Ovary (tissue), 9 donors: ENCODE measurements around the gene PRR16. TPM values are rescaled to one million over a fixed set of nuclear protein-coding genes. Genes with fewer than 3 reads are reported as not detected.

Experiments used
- DNase-seq, 5 donors: peaks; one replicate each; pipeline ENCODE4 v3.0.0-alpha.2; 2019 to 2020
- H3K27ac ChIP-seq, 2 donors: fragments of 200-600 bp; one replicate each; pipeline versions ENCODE4 v1.5.1 to v1.8.0; 2019 to 2022
- H3K27me3 ChIP-seq: fragments of 200-600 bp; one replicate; pipeline ENCODE4 v1.8.0; 2022
- H3K36me3 ChIP-seq: fragments of 200-600 bp; sonication (generic); one replicate; pipeline ENCODE4 v1.5.1; 2019
- H3K4me1 ChIP-seq: one replicate; pipeline ENCODE4 v1.8.1; 2013; ENCODE audit warnings: mild to moderate bottlenecking, moderate library complexity; ENCODE audit not compliant: insufficient read depth
- H3K4me3 ChIP-seq: fragments of 200-600 bp; sonication (generic); one replicate; pipeline ENCODE4 v1.5.1; 2017
- H3K9me3 ChIP-seq, 2 donors: fragments of 200-600 bp in 1 of 2; sonication (generic) in 1 of 2; one replicate each; pipeline versions ENCODE4 v1.5.1 to v1.8.1; 2013 to 2019; ENCODE audit warnings: mild to moderate bottlenecking in 1 of 2, moderate library complexity in 1 of 2
- EP300 ChIP-seq: sonication (generic); formaldehyde crosslinking; IDR thresholded peaks from one replicate; pipeline ENCODE4 v1.6.1; 2017; ENCODE audit warnings: antibody characterized with exemption
- POLR2A ChIP-seq: fragments of 450-650 bp; IDR thresholded peaks from one replicate; pipeline ENCODE4 v1.6.1; 2017; ENCODE audit warnings: antibody characterized with exemption, mild to moderate bottlenecking, moderate library complexity
- WGBS, 3 donors: extraction: QIAGEN DNeasy Blood & Tissue Kit in 1 of 3; methylation state at CpG; one replicate each; pipeline versions ENCODE4 v1.1.5 to v1.1.7; 2013 to 2017; 5-methylcytosine and 5-hydroxymethylcytosine counted together
- intact Hi-C, 4 donors: fragments of 100-400 bp; cut with DNase I; formaldehyde crosslinking; loops; one replicate each; pipeline versions ENCODE4 v1.11.0 to v1.15.1; 2022 to 2023
- polyA plus RNA-seq, 2 donors: library from polyadenylated mRNA; stranded (reverse); fragments of 200-250 nt in 1 of 2; fragments of 350-450 nt in 1 of 2; fragmentation: Illumina TruSeq in 1 of 2; extraction: RNeasy Lipid Tissue Mini Kit (QIAGEN cat#74804) in 1 of 2; gene quantifications; one replicate each; pipeline ENCODE4 v1.2.3, GENCODE V29; 2013 to 2014
- total RNA-seq, 7 donors: library from RNA; depleted of rRNA in 2 of 7; stranded (reverse); fragments of >200 nt in 2 of 7; fragmentation: NEBNext Ultra II Directional in 3 of 7; extraction: Animal tissue kit (Norgen Biotek cat#: 25700) in 3 of 7; gene quantifications; one replicate each; pipeline versions ENCODE4 v1.1.0 to v1.2.4, GENCODE V29; 2016 to 2023
- TF ChIP-seq, protein P1 (sequence below), 3 donors: fragments of 450-650 bp in 2 of 3; fragments of 200-600 bp in 1 of 3; IDR thresholded peaks; one replicate each; pipeline versions ENCODE4 v1.5.1 to v1.8.0; 2016 to 2022; ENCODE audit warnings: antibody characterized with exemption in 3 of 3, mild to moderate bottlenecking in 1 of 3
- donor health status: DM: no; HTN: no; CAD: no; lungs with moderate emphysema.
- donor health status: DM: no; HTN: no; CAD: no.
- donor health status: Bipolar disorder and iron deficiency.
- donor health status: DM: yes; HTN: yes; CAD: no.
- donor health status: DM: no; HTN: no; CAD: no.
- donor health status: DM: yes; HTN: yes; CAD: no.

PRR16 gene
- total and polyA plus RNA-seq, 9 donors, result 1.5 to 11.0 (median 4.6) TPM

DNA sequence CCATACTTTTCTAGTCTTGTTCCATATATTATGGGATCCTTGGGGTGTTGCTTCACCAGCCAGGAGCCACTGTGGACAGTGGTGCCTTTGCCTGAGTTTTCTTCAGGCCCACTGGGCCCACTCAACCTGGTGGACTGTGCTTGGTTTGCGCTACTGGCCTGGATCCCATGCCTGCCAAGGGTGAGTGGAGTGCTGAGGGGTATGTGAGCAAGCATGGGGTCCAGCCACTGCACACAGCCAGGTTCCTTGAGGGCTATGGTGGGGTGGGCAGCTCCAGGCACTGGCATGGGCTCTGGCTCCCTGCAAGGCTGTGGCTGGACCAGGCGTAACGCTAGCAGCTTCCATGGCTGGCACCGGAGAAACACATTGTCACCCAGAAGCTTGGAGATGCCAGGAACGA is 13.2 kb upstream of the PRR16 start:
- 94 to 97% (median 96%) methylated on average over 5 of the region's 5 CpGs for WGBS, 3 donors
- no peak overlapping the region for H3K27ac ChIP-seq
- no peaks in the 10 kb centered on the region for H3K9me3 ChIP-seq
- no peak for DNase-seq
- H3K27me3 ChIP-seq, result no peaks in the 10 kb centered on the region
- H3K36me3 ChIP-seq, result no peaks in the 10 kb centered on the region
- no peaks in the 10 kb centered on the region for H3K4me1 ChIP-seq
- TF ChIP-seq EP300 (no peak), POLR2A (no peak)
- TF ChIP-seq, protein P1, sequence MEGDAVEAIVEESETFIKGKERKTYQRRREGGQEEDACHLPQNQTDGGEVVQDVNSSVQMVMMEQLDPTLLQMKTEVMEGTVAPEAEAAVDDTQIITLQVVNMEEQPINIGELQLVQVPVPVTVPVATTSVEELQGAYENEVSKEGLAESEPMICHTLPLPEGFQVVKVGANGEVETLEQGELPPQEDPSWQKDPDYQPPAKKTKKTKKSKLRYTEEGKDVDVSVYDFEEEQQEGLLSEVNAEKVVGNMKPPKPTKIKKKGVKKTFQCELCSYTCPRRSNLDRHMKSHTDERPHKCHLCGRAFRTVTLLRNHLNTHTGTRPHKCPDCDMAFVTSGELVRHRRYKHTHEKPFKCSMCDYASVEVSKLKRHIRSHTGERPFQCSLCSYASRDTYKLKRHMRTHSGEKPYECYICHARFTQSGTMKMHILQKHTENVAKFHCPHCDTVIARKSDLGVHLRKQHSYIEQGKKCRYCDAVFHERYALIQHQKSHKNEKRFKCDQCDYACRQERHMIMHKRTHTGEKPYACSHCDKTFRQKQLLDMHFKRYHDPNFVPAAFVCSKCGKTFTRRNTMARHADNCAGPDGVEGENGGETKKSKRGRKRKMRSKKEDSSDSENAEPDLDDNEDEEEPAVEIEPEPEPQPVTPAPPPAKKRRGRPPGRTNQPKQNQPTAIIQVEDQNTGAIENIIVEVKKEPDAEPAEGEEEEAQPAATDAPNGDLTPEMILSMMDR (IDR thresholded peaks at IDR 0.05), result no peak
- intact Hi-C loops, result no loop called here
- H3K4me3 ChIP-seq, result no peak overlapping the region

DNA sequence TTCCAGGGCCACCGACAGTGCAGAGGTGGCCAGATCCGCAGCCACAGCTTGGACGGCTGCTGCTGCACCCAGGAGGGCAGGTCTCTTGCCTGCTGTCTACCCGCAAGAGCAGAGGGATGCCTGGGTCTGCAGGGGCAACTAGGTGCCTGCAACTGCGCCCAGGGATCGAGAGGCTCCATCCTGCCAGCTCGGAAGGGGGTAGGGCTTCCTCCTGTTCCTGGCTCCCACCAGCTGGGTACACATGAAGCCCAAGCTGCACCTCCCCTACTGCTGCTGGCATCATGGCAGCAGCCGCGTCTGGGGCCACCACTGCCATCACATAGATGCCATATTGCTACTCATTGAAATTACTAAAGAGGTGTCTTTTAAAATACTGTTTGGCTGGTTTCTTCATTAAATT is 12.7 kb upstream of the PRR16 start:
- Histone ChIP-seq H3K9me3 (no peaks in the 10 kb centered on the region), H3K27me3 (no peaks in the 10 kb centered on the region), H3K27ac (no peak overlapping the region), H3K4me1 (no peaks in the 10 kb centered on the region), H3K36me3 (no peaks in the 10 kb centered on the region), H3K4me3 (no peak overlapping the region)
- intact Hi-C loops, result no loop called here
- no peak for DNase-seq
- 88 to 93% (median 88%) methylated on average over 9 of the region's 9 CpGs for WGBS, 3 donors
- no peak for TF ChIP-seq POLR2A

DNA sequence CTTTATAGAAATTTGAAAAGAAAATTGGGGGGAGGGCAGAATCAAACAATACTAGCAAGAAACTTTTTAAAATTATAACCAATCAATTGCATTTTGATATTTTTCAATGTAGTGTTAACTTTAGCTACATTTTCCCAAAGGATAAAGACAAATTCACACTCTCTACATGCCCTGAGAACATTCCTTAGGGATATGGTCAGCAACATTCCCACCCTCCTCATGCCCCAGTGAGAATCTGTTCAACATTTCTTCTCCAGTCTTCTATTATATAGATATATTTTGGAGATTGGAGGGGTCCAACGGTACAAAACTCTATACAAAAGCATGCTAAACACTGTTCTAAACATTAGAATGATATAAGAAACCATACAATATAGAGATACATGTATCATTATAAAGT is 11.6 kb upstream of the PRR16 start:
- no peak for DNase-seq
- Histone ChIP-seq H3K9me3 (no peaks in the 10 kb centered on the region), H3K4me1 (no peaks in the 10 kb centered on the region), H3K36me3 (no peaks in the 10 kb centered on the region), H3K27me3 (no peaks in the 10 kb centered on the region), H3K4me3 (no peak overlapping the region), H3K27ac (no peak overlapping the region)
- intact Hi-C loops, result no loop called here
- TF ChIP-seq, protein P1 (IDR thresholded peaks at IDR 0.05), result no peak
- TF ChIP-seq POLR2A (no peak), EP300 (no peak)
- WGBS, 3 donors, result 61 to 82% (median 74%) methylated on average over 1 of the region's 1 CpG

DNA sequence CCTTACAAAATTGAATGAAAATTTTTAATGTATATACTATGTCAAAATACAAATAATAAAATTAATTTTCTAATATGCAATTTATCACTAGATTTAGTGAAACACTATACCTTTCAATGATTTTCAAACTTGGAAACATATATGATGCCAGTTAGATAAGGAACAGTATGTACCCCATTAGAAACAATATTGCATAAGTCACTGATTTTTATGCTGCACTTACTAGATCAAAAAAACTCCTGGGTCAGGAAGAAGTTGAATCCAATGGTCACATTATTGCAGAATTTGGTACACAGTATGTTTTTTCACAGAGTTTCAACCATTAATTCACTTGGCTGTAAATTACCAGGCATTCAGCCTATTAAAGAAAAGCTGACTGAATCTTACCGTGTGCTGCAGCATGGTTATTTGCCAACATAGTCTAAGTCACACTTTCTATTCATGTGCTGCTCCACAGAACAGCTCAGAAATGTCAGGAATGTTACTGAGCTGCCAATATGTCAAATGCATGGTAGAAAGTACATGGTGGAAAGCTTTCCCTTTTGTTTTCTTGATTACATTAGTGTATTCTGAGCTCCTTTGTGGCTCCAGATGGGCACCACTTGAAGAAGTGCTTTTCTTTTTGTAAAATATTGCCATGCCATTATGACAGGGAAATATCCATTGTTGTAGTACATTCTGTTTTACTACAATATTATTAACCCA is 9.9 kb upstream of the PRR16 start:
- Histone ChIP-seq H3K4me1 (no peaks in the 10 kb centered on the region), H3K9me3 (no peaks in the 10 kb centered on the region), H3K27me3 (no peaks in the 10 kb centered on the region), H3K36me3 (no peaks in the 10 kb centered on the region), H3K4me3 (no peak overlapping the region), H3K27ac (no peak overlapping the region)
- intact Hi-C loops, result no loop called here
- no peak for DNase-seq
- no peak for TF ChIP-seq EP300
- TF ChIP-seq, protein P1 (IDR thresholded peaks at IDR 0.05), result no peak
- TF ChIP-seq POLR2A, result no peak
- WGBS, 3 donors, result 0 to 6% (median 4%) methylated on average over 1 of the region's 1 CpG

DNA sequence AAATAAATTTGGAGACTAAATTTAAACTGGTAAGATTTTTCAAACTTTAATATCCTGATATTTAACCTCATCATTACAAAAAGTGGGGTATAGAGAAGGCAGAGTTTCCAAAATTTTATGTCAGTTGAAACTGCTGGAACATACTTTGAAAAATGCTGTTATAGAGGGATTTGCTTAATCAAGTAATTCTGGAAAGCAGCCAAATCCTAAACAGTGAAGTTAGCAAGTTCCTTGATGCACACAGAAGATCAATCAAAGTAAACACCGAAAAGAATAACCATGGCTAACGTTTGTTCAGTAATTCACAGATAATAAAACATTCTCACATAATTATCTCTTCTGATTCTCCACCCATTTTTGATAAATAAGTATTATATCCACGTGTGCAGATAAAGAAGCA is 8.1 kb upstream of the PRR16 start:
- 13 to 28% (median 21%) methylated on average over 3 of the region's 3 CpGs for WGBS, 3 donors
- H3K4me3 ChIP-seq, result no peak overlapping the region
- H3K27ac ChIP-seq, result no peak overlapping the region
- no peak for DNase-seq
- no peaks in the 10 kb centered on the region for H3K4me1 ChIP-seq
- H3K36me3 ChIP-seq, result no peaks in the 10 kb centered on the region
- intact Hi-C loops, result no loop called here
- no peaks in the 10 kb centered on the region for H3K9me3 ChIP-seq
- no peaks in the 10 kb centered on the region for H3K27me3 ChIP-seq
- TF ChIP-seq POLR2A (no peak), EP300 (no peak)
- TF ChIP-seq, protein P1 (IDR thresholded peaks at IDR 0.05), result no peak
